ENCODE measurements around the gene RHBDF2. TPM values are rescaled to one million over a fixed set of nuclear protein-coding genes. Genes with fewer than 3 reads are reported as not detected.

RHBDF2 gene
- total RNA-seq, 1 donor from 2014 or later: 21.4 TPM

- no peak for DNase-seq (ENCODE audit: low spot score)
Observed at GRCh38 chr17:76501827-76502307, 644 bp upstream of the RHBDF2 start.

- DNase-seq (ENCODE audit: low spot score): no peak
Observed at GRCh38 chr17:76500747-76501017, 541 bp downstream of the RHBDF2 start.

GRCh38 chr17:76500074-76500746, 1.0 kb downstream of the RHBDF2 start:
- no peak for DNase-seq (ENCODE audit: low spot score)

GRCh38 chr17:76499267-76499667, 2.0 kb downstream of the RHBDF2 start:
- DNase-seq (ENCODE audit: low spot score): no peak

- DNase-seq (ENCODE audit: low spot score): no peak
Observed at GRCh38 chr17:76498876-76499251, 2.4 kb downstream of the RHBDF2 start.

GRCh38 chr17:76497979-76498875, 3.0 kb downstream of the RHBDF2 start:
- peak; percentile 66 for DNase-seq (ENCODE audit: low spot score)

- DNase-seq (ENCODE audit: low spot score): no peak
Observed at GRCh38 chr17:76497699-76497978, 3.6 kb downstream of the RHBDF2 start.

- DNase-seq (ENCODE audit: low spot score): no peak
Observed at GRCh38 chr17:76496464-76496863, 4.8 kb downstream of the RHBDF2 start.

GRCh38 chr17:76495663-76496400, 5.4 kb downstream of the RHBDF2 start:
- DNase-seq (ENCODE audit: low spot score): no peak

GRCh38 chr17:76493505-76494167, 7.6 kb downstream of the RHBDF2 start:
- no peak for DNase-seq (ENCODE audit: low spot score)

- DNase-seq (ENCODE audit: low spot score): peak; percentile 84
Observed at GRCh38 chr17:76492989-76493501, 8.2 kb downstream of the RHBDF2 start.

GRCh38 chr17:76492123-76492988, 8.9 kb downstream of the RHBDF2 start:
- no peak for DNase-seq (ENCODE audit: low spot score)

- DNase-seq (ENCODE audit: low spot score): no peak
Observed at GRCh38 chr17:76491271-76492122, 9.7 kb downstream of the RHBDF2 start.

- DNase-seq (ENCODE audit: low spot score): no peak
Observed at GRCh38 chr17:76490112-76490710, 11.0 kb downstream of the RHBDF2 start.

GRCh38 chr17:76487451-76488192, 13.6 kb downstream of the RHBDF2 start:
- no peak for DNase-seq (ENCODE audit: low spot score)

- DNase-seq (ENCODE audit: low spot score): no peak
Observed at GRCh38 chr17:76485569-76485968, 15.7 kb downstream of the RHBDF2 start.

GRCh38 chr17:76484228-76484725, 16.9 kb downstream of the RHBDF2 start:
- DNase-seq (ENCODE audit: low spot score): no peak

- DNase-seq (ENCODE audit: low spot score): peak; percentile 57
Observed at GRCh38 chr17:76481071-76481655, 20.1 kb downstream of the RHBDF2 start.
